ENCODE measurements around the gene PXYLP1.
A peak's percentile ranks its signal among the peaks of the same experiment; 100 is the strongest.

The PXYLP1 gene

GRCh38 chr3:141230293-141230692, 1.3 kb upstream of the PXYLP1 start:
- no peak for DNase-seq

- DNase-seq, result peak; percentile 24
These were observed 563 bp downstream of the PXYLP1 start for GRCh38 chr3:141231952-141232823.

- no peak for DNase-seq
These were observed 2.0 kb downstream of the PXYLP1 start for GRCh38 chr3:141233457-141234161.

GRCh38 chr3:141234283-141234682, 2.7 kb downstream of the PXYLP1 start:
- DNase-seq, result peak; percentile 25

- no peak for DNase-seq
These were observed 4.1 kb downstream of the PXYLP1 start for GRCh38 chr3:141235661-141236171.

- DNase-seq, result no peak
These were observed 4.7 kb downstream of the PXYLP1 start for GRCh38 chr3:141236361-141236760.

- peak; percentile 30 for DNase-seq
These were observed 6.3 kb downstream of the PXYLP1 start for GRCh38 chr3:141237701-141238521.

GRCh38 chr3:141239511-141240281, 8.1 kb downstream of the PXYLP1 start:
- DNase-seq, result no peak

GRCh38 chr3:141240286-141240685, 8.7 kb downstream of the PXYLP1 start:
- DNase-seq, result no peak

- no peak for DNase-seq
These were observed 9.3 kb downstream of the PXYLP1 start for GRCh38 chr3:141240687-141241615.

GRCh38 chr3:141241616-141242376, 10.2 kb downstream of the PXYLP1 start:
- DNase-seq, result no peak

- no peak for DNase-seq
These were observed 10.9 kb downstream of the PXYLP1 start for GRCh38 chr3:141242377-141243092.

- no peak for DNase-seq
These were observed 11.7 kb downstream of the PXYLP1 start for GRCh38 chr3:141243271-141243707.

- no peak for DNase-seq
These were observed 14.8 kb downstream of the PXYLP1 start for GRCh38 chr3:141246224-141246957.

- DNase-seq, result no peak
These were observed 15.3 kb downstream of the PXYLP1 start for GRCh38 chr3:141246958-141247301.

GRCh38 chr3:141248064-141248463, 16.4 kb downstream of the PXYLP1 start:
- no peak for DNase-seq

GRCh38 chr3:141249041-141249440, 17.4 kb downstream of the PXYLP1 start:
- DNase-seq, result no peak

- DNase-seq, result no peak
These were observed 18.7 kb downstream of the PXYLP1 start for GRCh38 chr3:141250342-141250741.

GRCh38 chr3:141250828-141251227, 19.2 kb downstream of the PXYLP1 start:
- DNase-seq, result no peak
